Type B pancreatic cell (in vitro differentiated cells): ENCODE results near the gene CFLAR. TPM values are rescaled to one million over a fixed set of nuclear protein-coding genes. Genes with fewer than 3 reads are reported as not detected.
"Not testable (repeated sequence)": the region's sequence is repeated elsewhere in the genome, so short reads cannot be mapped to it uniquely, and the experiment has no call there.

Source experiments
- DNase-seq: peaks from one replicate; pipeline ENCODE4 v3.0.0; 2021; ENCODE audit warnings: mixed read lengths; ENCODE audit not compliant: unreplicated experiment; ENCODE audit errors: extremely low spot score
- H3K27ac Mint-ChIP-seq: 2 replicates; pipeline ENCODE4 v1.8.0; 2021; ENCODE audit warnings: mild to moderate bottlenecking, mixed read lengths
- H3K27me3 Mint-ChIP-seq: 2 replicates; pipeline ENCODE4 v1.8.0; 2021; ENCODE audit warnings: mixed read lengths
- H3K36me3 Mint-ChIP-seq: 2 replicates; pipeline ENCODE4 v1.8.0; 2021; ENCODE audit warnings: mixed read lengths
- H3K4me1 Mint-ChIP-seq: one replicate; pipeline ENCODE4 v1.8.0; 2021; ENCODE audit warnings: mixed read lengths; ENCODE audit not compliant: unreplicated experiment
- H3K4me3 Mint-ChIP-seq: 2 replicates; pipeline ENCODE4 v1.8.0; 2021; ENCODE audit warnings: mild to moderate bottlenecking, mixed read lengths
- H3K9me3 Mint-ChIP-seq: 2 replicates; pipeline ENCODE4 v1.8.0; 2021; ENCODE audit warnings: mixed read lengths
- CTCF ChIP-seq: fragments of 200-600 bp; sonication (generic); conservative IDR thresholded peaks from 2 replicates; pipeline ENCODE4 v1.5.0; 2021; ENCODE audit warnings: antibody characterized with exemption, mild to moderate bottlenecking
- total RNA-seq: library from RNA; stranded (reverse); gene quantifications from 2 replicates; pipeline ENCODE4 v1.2.1, GENCODE V29; 2021; ENCODE audit warnings: low replicate concordance

Gene CFLAR
- total RNA-seq, 1 donor from 2014 or later, result 26.5 TPM

- TF ChIP-seq CTCF, result no peak
- no peak overlapping the region for H3K4me3 Mint-ChIP-seq
- peaks cover 15% of the 10 kb centered on the region for H3K4me1 Mint-ChIP-seq
- peaks cover 3% of the 10 kb centered on the region for H3K36me3 Mint-ChIP-seq
- H3K9me3 Mint-ChIP-seq, result no peaks in the 10 kb centered on the region
- no peak for DNase-seq
- H3K27ac Mint-ChIP-seq, result peak overlapping the region; percentile 64
- H3K27me3 Mint-ChIP-seq, result no peaks in the 10 kb centered on the region
Measured at GRCh38 chr2:201157694-201158093, 41.7 kb downstream of the CFLAR start.

- Mint-ChIP-seq H3K4me3 (no peak overlapping the region), H3K36me3 (peaks cover 3% of the 10 kb centered on the region), H3K9me3 (no peaks in the 10 kb centered on the region), H3K27ac (peak overlapping the region; percentile 64), H3K27me3 (no peaks in the 10 kb centered on the region), H3K4me1 (peaks cover 12% of the 10 kb centered on the region)
- no peak for DNase-seq
- peak; percentile 80 for TF ChIP-seq CTCF
Measured at GRCh38 chr2:201158111-201158929, 42.4 kb downstream of the CFLAR start.

GRCh38 chr2:201164166-201164565 lies 48.2 kb downstream of the CFLAR start:
- Mint-ChIP-seq H3K9me3 (no peaks in the 10 kb centered on the region), H3K27me3 (no peaks in the 10 kb centered on the region), H3K27ac (no peak overlapping the region), H3K4me3 (no peak overlapping the region), H3K4me1 (no peaks in the 10 kb centered on the region), H3K36me3 (peaks cover 10% of the 10 kb centered on the region)
- DNase-seq, result no peak
- TF ChIP-seq CTCF, result no peak

- Mint-ChIP-seq H3K27ac (no peak overlapping the region), H3K36me3 (peaks cover 10% of the 10 kb centered on the region), H3K9me3 (no peaks in the 10 kb centered on the region)
Measured at GRCh38 chr2:201167546-201167945, 51.6 kb downstream of the CFLAR start.

GRCh38 chr2:201168496-201168895 lies 52.5 kb downstream of the CFLAR start:
- H3K9me3 Mint-ChIP-seq, H3K4me3 Mint-ChIP-seq, H3K36me3 Mint-ChIP-seq, H3K27me3 Mint-ChIP-seq, H3K4me1 Mint-ChIP-seq, DNase-seq, H3K27ac Mint-ChIP-seq: not testable (repeated sequence)

More at GRCh38 chr2:201167546-201167945, 51.6 kb downstream of the CFLAR start:
- H3K27me3 Mint-ChIP-seq, result no peaks in the 10 kb centered on the region
- no peaks in the 10 kb centered on the region for H3K4me1 Mint-ChIP-seq
- no peak for DNase-seq
- no peak overlapping the region for H3K4me3 Mint-ChIP-seq
- TF ChIP-seq CTCF, result no peak

- no peak overlapping the region for H3K4me3 Mint-ChIP-seq
- no peak for DNase-seq
- H3K9me3 Mint-ChIP-seq, result no peaks in the 10 kb centered on the region
- H3K4me1 Mint-ChIP-seq, result no peaks in the 10 kb centered on the region
- H3K27ac Mint-ChIP-seq, result no peak overlapping the region
- TF ChIP-seq CTCF, result no peak
- no peaks in the 10 kb centered on the region for H3K27me3 Mint-ChIP-seq
- peaks cover 3% of the 10 kb centered on the region for H3K36me3 Mint-ChIP-seq
Measured at GRCh38 chr2:201171259-201171814, 55.4 kb downstream of the CFLAR start.
